ENCODE measurements around the gene UGGT1.
A peak's percentile ranks its signal among the peaks of the same experiment; 100 is the strongest.

The UGGT1 gene

GRCh38 chr2:128232965-128233789 lies 142.2 kb downstream of the UGGT1 start:
- DNase-seq: peak; percentile 93

GRCh38 chr2:128233790-128234395 lies 142.9 kb downstream of the UGGT1 start:
- no peak for DNase-seq

GRCh38 chr2:128234613-128235012 lies 143.6 kb downstream of the UGGT1 start:
- DNase-seq: no peak

GRCh38 chr2:128235581-128235980 lies 144.6 kb downstream of the UGGT1 start:
- DNase-seq: no peak

- DNase-seq: no peak
Observed at GRCh38 chr2:128236491-128237035, 145.6 kb downstream of the UGGT1 start.

GRCh38 chr2:128237081-128237534 lies 146.1 kb downstream of the UGGT1 start:
- DNase-seq: no peak

GRCh38 chr2:128237911-128238697 lies 147.1 kb downstream of the UGGT1 start:
- DNase-seq: no peak

- no peak for DNase-seq
Observed at GRCh38 chr2:128241896-128242295, 150.9 kb downstream of the UGGT1 start.

Measured in stimulated activated CD4-positive, alpha-beta T cell treated with anti-CD3 and anti-CD28 coated beads, Interleukin-15, amount 100 ng/mL, for 24 hours (primary cell).